IMR-90 (cell line): Measurements from ENCODE around the gene GGCT. TPM values are rescaled to one million over a fixed set of nuclear protein-coding genes. Genes with fewer than 3 reads are reported as not detected.

Experiments
- ATAC-seq: fragments of 200-7000 bp; cut with Tn5 transposase; 2 replicates; pipeline ENCODE4 v1.9.1; 2020; ENCODE audit warnings: low read depth, mild to moderate bottlenecking, moderate library complexity
- BruUV-seq: library from RNA; stranded (reverse); fragments of 400-500 nt; replicated peaks from 2 replicates; lab custom pipeline; 2021; lab: Mats Ljungman, UMichigan
- CTCF ChIA-PET: fragments of 300-600 bp; formaldehyde crosslinking; extraction: SDS; loops from one replicate; lab custom pipeline; 2021; ENCODE audit warnings: antibody characterized with exemption; lab: Yijun Ruan, JAX
- POLR2A ChIA-PET: fragments of 300-600 bp; sonication (Branson Sonifier 250); formaldehyde crosslinking; loops from one replicate; lab custom pipeline; 2022; ENCODE audit warnings: antibody characterized with exemption; ENCODE audit not compliant: unreplicated experiment; lab: Charles Lee
- DNase-seq: peaks from one replicate; pipeline ENCODE4 v3.0.0; 2013
- H2AFZ ChIP-seq: replicated peaks from 2 replicates; pipeline ENCODE3; 2013; ENCODE audit warnings: low read length, mild to moderate bottlenecking; ENCODE audit not compliant: poor library complexity
- H2AK5ac ChIP-seq: 2 replicates; pipeline ENCODE4 v1.6.1; 2013; ENCODE audit warnings: low read depth, low read length, inconsistent platforms
- H2AK9ac ChIP-seq: replicated peaks from 2 replicates; pipeline ENCODE3; 2013; ENCODE audit warnings: mild to moderate bottlenecking, low read depth, low read length, moderate library complexity; ENCODE audit not compliant: poor library complexity
- H2BK120ac ChIP-seq: 2 replicates; pipeline ENCODE4 v1.6.1; 2013; ENCODE audit warnings: low read depth, low read length, inconsistent platforms
- H2BK15ac ChIP-seq: 3 replicates; pipeline ENCODE4 v1.6.1; 2013; ENCODE audit warnings: low read depth, low read length, inconsistent platforms
- H2BK20ac ChIP-seq: 2 replicates; pipeline ENCODE4 v1.6.1; 2013; ENCODE audit warnings: low read depth, mild to moderate bottlenecking, inconsistent platforms, low read length, moderate library complexity
- H2BK5ac ChIP-seq: 2 replicates; pipeline ENCODE4 v1.6.1; 2013; ENCODE audit warnings: mild to moderate bottlenecking, low read depth, low read length, inconsistent platforms; ENCODE audit not compliant: poor library complexity, severe bottlenecking
- H3K14ac ChIP-seq: replicated peaks from 2 replicates; pipeline ENCODE4 v1.6.1; 2013; ENCODE audit warnings: low read depth, low read length, inconsistent platforms
- H3K18ac ChIP-seq: 2 replicates; pipeline ENCODE4 v1.6.1; 2013; ENCODE audit warnings: low read depth, low read length, control low read depth
- H3K23ac ChIP-seq: 2 replicates; pipeline ENCODE4 v1.6.1; 2013; ENCODE audit warnings: low read depth, low read length, inconsistent platforms
- H3K27ac ChIP-seq: 2 replicates; pipeline ENCODE4 v1.5.1; 2013; ENCODE audit warnings: mild to moderate bottlenecking, control low read depth, low read length; ENCODE audit not compliant: insufficient read depth
- H3K27me3 ChIP-seq: 2 replicates; pipeline ENCODE4 v1.6.1; 2013; ENCODE audit warnings: low read length; ENCODE audit not compliant: control insufficient read depth, insufficient read depth
- H3K36me3 ChIP-seq: 2 replicates; pipeline ENCODE4 v1.6.1; 2013; ENCODE audit warnings: low read length, mixed read lengths; ENCODE audit not compliant: control insufficient read depth, insufficient read depth
- H3K4ac ChIP-seq: 2 replicates; pipeline ENCODE4 v1.6.1; 2013; ENCODE audit warnings: low read depth, low read length, inconsistent platforms
- H3K4me1 ChIP-seq: 2 replicates; pipeline ENCODE4 v1.6.1; 2013; ENCODE audit warnings: low read length, mixed read lengths; ENCODE audit not compliant: control insufficient read depth, insufficient read depth
- H3K4me2 ChIP-seq: 2 replicates; pipeline ENCODE4 v1.6.1; 2013; ENCODE audit warnings: low read depth, mild to moderate bottlenecking, control low read depth, low read length, moderate library complexity
- H3K4me3 ChIP-seq: 2 replicates; pipeline ENCODE4 v1.5.1; 2013; ENCODE audit warnings: low read depth, mild to moderate bottlenecking, control low read depth, low read length, moderate library complexity; ENCODE audit not compliant: insufficient read depth
- H3K56ac ChIP-seq: 2 replicates; pipeline ENCODE4 v1.6.1; 2013; ENCODE audit warnings: low read length, inconsistent platforms; ENCODE audit not compliant: insufficient read depth; ENCODE audit errors: extremely low read depth
- H3K79me1 ChIP-seq, 2 experiments: 2 replicates each; pipeline ENCODE4 v1.6.1; 2013; ENCODE audit warnings: low read length in 2 of 2, inconsistent platforms in 1 of 2, low read depth in 1 of 2
- H3K9ac ChIP-seq: 2 replicates; pipeline ENCODE4 v1.6.1; 2013; ENCODE audit warnings: low read depth, low read length, control low read depth
- H3K9me1 ChIP-seq: 2 replicates; pipeline ENCODE4 v1.6.1; 2013; ENCODE audit warnings: low read length, inconsistent platforms; ENCODE audit not compliant: insufficient read depth
- H3K9me3 ChIP-seq: 2 replicates; pipeline ENCODE4 v1.6.1; 2013; ENCODE audit warnings: low read length; ENCODE audit not compliant: control insufficient read depth, insufficient read depth
- H4K20me1 ChIP-seq: 2 replicates; pipeline ENCODE4 v1.6.1; 2013; ENCODE audit warnings: low read length, inconsistent platforms; ENCODE audit not compliant: insufficient read depth
- H4K5ac ChIP-seq: 2 replicates; pipeline ENCODE4 v1.6.1; 2013; ENCODE audit warnings: mild to moderate bottlenecking, low read depth, low read length, control low read depth
- H4K8ac ChIP-seq, 2 experiments: 2 replicates each; pipeline ENCODE4 v1.6.1; 2013; ENCODE audit warnings: low read depth in 2 of 2, low read length in 2 of 2, control low read depth in 1 of 2, inconsistent platforms in 1 of 2
- H4K91ac ChIP-seq: 2 replicates; pipeline ENCODE4 v1.6.1; 2013; ENCODE audit warnings: low read depth, low read length, inconsistent platforms; ENCODE audit not compliant: insufficient read depth
- BHLHE40 ChIP-seq: fragments of 150-350 bp; IDR thresholded peaks from 2 replicates; pipeline ENCODE4 v1.6.1; 2016; ENCODE audit warnings: mild to moderate bottlenecking, low read depth, low read length
- CEBPB ChIP-seq: IDR thresholded peaks from 2 replicates; pipeline ENCODE4 v1.6.1; 2012; ENCODE audit warnings: low read depth, low read length, improper control_type of control experiment
- CHD1 ChIP-seq: IDR thresholded peaks from 2 replicates; pipeline ENCODE4 v1.6.1; 2012; ENCODE audit warnings: low read depth, low read length, improper control_type of control experiment
- FOS ChIP-seq: fragments of 150-350 bp; IDR thresholded peaks from 2 replicates; pipeline ENCODE4 v1.6.1; 2016; ENCODE audit warnings: low read depth, low read length
- MAFK ChIP-seq: IDR thresholded peaks from 2 replicates; pipeline ENCODE4 v1.6.1; 2012; ENCODE audit warnings: low read depth, low read length, improper control_type of control experiment
- MAZ ChIP-seq: IDR thresholded peaks from 2 replicates; pipeline ENCODE4 v1.6.1; 2012; ENCODE audit warnings: low read depth, mild to moderate bottlenecking, low read length, improper control_type of control experiment, moderate library complexity, borderline replicate concordance
- MXI1 ChIP-seq: IDR thresholded peaks from 2 replicates; pipeline ENCODE4 v1.6.1; 2012; ENCODE audit warnings: low read depth, mild to moderate bottlenecking, low read length, moderate library complexity, borderline replicate concordance
- NFE2L2 ChIP-seq: fragments of 150-350 bp; IDR thresholded peaks from 2 replicates; pipeline ENCODE4 v1.6.1; 2016; ENCODE audit warnings: low read depth, mild to moderate bottlenecking, low read length
- POLR2A ChIP-seq: IDR thresholded peaks from 2 replicates; pipeline ENCODE4 v1.6.1; 2012; ENCODE audit warnings: mild to moderate bottlenecking, low read depth, low read length
- RAD21 ChIP-seq: IDR thresholded peaks from 2 replicates; pipeline ENCODE4 v1.6.1; 2012; ENCODE audit warnings: low read length, improper control_type of control experiment
- RCOR1 ChIP-seq: IDR thresholded peaks from 2 replicates; pipeline ENCODE4 v1.6.1; 2012; ENCODE audit warnings: mild to moderate bottlenecking, low read length, improper control_type of control experiment; ENCODE audit not compliant: insufficient replicate concordance
- RFX5 ChIP-seq: IDR thresholded peaks from 2 replicates; pipeline ENCODE4 v1.8.0; 2012; ENCODE audit warnings: low read depth, mild to moderate bottlenecking, low read length, moderate library complexity
- SMC3 ChIP-seq: fragments of 150-350 bp; IDR thresholded peaks from 2 replicates; pipeline ENCODE4 v1.6.1; 2016; ENCODE audit warnings: low read depth, mild to moderate bottlenecking, antibody characterized with exemption, low read length, moderate library complexity
- dilution Hi-C: fragments of 300-500 bp; cut with HindIII; formaldehyde crosslinking; loops from one replicate; pipeline ENCODE4 v1.14.3; 2018; ENCODE audit warnings: low sequenced_read_pairs; ENCODE audit not compliant: unreplicated experiment
- in situ Hi-C: fragments of 300-500 bp; cut with MboI; formaldehyde crosslinking; loops from 3 replicates; pipeline ENCODE4 v1.14.3; 2019; ENCODE audit warnings: low sequenced_read_pairs, inconsistent platforms, mixed read lengths
- intact Hi-C: fragments of 100-400 bp; cut with micrococcal nuclease; formaldehyde crosslinking; loops from 2 replicates; pipeline ENCODE4 v1.10.0; 2022
- polyA plus RNA-seq, 3 experiments: library from polyadenylated mRNA; depleted of rRNA; stranded (reverse); fragments of >200 nt; gene quantifications; 2 replicates each; pipeline ENCODE4 v1.2.3, GENCODE V29; 2012; ENCODE audit warnings: low replicate concordance in 1 of 3
- total RNA-seq: library from RNA; depleted of rRNA; stranded (reverse); fragments of >200 nt; gene quantifications from 2 replicates; pipeline ENCODE4 v1.2.3, GENCODE V29; 2012
- TF ChIP-seq, protein P1 (sequence below): fragments of 150-350 bp; IDR thresholded peaks from 2 replicates; pipeline ENCODE4 v1.6.1; 2017; ENCODE audit warnings: mild to moderate bottlenecking, antibody characterized with exemption, low read length, low read depth
- TF ChIP-seq, protein P2 (sequence below): conservative IDR thresholded peaks from 2 replicates; pipeline ENCODE4 v1.5.1; 2012; ENCODE audit warnings: mild to moderate bottlenecking, low read depth, low read length, improper control_type of control experiment
- TF ChIP-seq, protein P3 (sequence below): fragments of 150-350 bp; IDR thresholded peaks from 2 replicates; pipeline ENCODE4 v1.6.1; 2016; ENCODE audit warnings: low read depth, mild to moderate bottlenecking, low read length, moderate library complexity, borderline replicate concordance

The GGCT gene
- total and polyA plus RNA-seq, 2 of the 4 experiments (the other 2 are of a cell fraction) = 12.0 to 18.6 TPM

DNA sequence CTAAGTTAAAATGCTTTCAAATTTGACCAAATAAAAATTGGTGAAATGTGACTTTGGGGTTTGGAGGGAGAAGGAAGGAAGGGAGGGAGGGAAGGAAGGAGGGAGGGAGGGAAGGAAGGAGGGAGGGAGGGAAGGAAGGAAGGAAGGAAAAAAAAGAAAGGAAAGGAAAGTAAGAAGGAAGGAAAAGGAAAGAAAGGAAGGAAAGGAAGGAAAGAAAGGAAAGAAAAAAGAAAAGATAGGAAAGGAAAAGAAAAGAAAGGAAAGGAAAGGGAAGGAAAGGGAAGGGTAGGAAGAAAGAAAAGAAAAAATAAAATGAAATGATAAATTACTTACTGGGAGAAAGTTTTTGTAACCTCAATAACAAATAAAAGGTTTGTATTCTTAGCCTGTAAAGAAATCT lies 24.1 kb upstream of the GGCT start:
- Histone ChIP-seq H2BK20ac (no peak overlapping the region), H2AK9ac (no peak overlapping the region), H4K91ac (no peak overlapping the region), H3K56ac (no peak overlapping the region), H3K4me3 (no peak overlapping the region), H4K8ac (no peak overlapping the region), H4K20me1 (no peaks in the 10 kb centered on the region), H3K9me1 (peaks cover 3% of the 10 kb centered on the region; the same call in 1 of the 2 replicates), H2BK120ac (no peak overlapping the region), H3K27me3 (no peaks in the 10 kb centered on the region), H3K4me2 (no peak overlapping the region), H3K4ac (no peak overlapping the region), H3K27ac (no peak overlapping the region), H2AK5ac (no peak overlapping the region), H3K9ac (no peak overlapping the region), H3K9me3 (no peaks in the 10 kb centered on the region), H4K5ac (no peak overlapping the region), H3K36me3 (no peaks in the 10 kb centered on the region), H2BK15ac (no peak overlapping the region), H2BK5ac (no peak overlapping the region), H3K23ac (no peak overlapping the region), H2AFZ (no peak overlapping the region), H3K79me1 (no peaks in the 10 kb centered on the region), H3K4me1 (no peaks in the 10 kb centered on the region), H3K14ac (no peak overlapping the region), H3K18ac (no peak overlapping the region)
- intact Hi-C loops = no loop called here
- no TSS peak for BruUV-seq
- ChIA-PET CTCF (no interaction called here), POLR2A (no interaction called here)
- TF ChIP-seq FOS (no peak), CHD1 (no peak), MAFK (no peak), NFE2L2 (no peak), MAZ (no peak), SMC3 (no peak), RFX5 (no peak), MXI1 (no peak), RCOR1 (no peak), POLR2A (no peak), CEBPB (no peak), BHLHE40 (no peak), RAD21 (no peak)
- TF ChIP-seq, protein P1, sequence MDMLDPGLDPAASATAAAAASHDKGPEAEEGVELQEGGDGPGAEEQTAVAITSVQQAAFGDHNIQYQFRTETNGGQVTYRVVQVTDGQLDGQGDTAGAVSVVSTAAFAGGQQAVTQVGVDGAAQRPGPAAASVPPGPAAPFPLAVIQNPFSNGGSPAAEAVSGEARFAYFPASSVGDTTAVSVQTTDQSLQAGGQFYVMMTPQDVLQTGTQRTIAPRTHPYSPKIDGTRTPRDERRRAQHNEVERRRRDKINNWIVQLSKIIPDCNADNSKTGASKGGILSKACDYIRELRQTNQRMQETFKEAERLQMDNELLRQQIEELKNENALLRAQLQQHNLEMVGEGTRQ = no peak
- TF ChIP-seq, protein P2, sequence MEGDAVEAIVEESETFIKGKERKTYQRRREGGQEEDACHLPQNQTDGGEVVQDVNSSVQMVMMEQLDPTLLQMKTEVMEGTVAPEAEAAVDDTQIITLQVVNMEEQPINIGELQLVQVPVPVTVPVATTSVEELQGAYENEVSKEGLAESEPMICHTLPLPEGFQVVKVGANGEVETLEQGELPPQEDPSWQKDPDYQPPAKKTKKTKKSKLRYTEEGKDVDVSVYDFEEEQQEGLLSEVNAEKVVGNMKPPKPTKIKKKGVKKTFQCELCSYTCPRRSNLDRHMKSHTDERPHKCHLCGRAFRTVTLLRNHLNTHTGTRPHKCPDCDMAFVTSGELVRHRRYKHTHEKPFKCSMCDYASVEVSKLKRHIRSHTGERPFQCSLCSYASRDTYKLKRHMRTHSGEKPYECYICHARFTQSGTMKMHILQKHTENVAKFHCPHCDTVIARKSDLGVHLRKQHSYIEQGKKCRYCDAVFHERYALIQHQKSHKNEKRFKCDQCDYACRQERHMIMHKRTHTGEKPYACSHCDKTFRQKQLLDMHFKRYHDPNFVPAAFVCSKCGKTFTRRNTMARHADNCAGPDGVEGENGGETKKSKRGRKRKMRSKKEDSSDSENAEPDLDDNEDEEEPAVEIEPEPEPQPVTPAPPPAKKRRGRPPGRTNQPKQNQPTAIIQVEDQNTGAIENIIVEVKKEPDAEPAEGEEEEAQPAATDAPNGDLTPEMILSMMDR = no peak
- TF ChIP-seq, protein P3, sequence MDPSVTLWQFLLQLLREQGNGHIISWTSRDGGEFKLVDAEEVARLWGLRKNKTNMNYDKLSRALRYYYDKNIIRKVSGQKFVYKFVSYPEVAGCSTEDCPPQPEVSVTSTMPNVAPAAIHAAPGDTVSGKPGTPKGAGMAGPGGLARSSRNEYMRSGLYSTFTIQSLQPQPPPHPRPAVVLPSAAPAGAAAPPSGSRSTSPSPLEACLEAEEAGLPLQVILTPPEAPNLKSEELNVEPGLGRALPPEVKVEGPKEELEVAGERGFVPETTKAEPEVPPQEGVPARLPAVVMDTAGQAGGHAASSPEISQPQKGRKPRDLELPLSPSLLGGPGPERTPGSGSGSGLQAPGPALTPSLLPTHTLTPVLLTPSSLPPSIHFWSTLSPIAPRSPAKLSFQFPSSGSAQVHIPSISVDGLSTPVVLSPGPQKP = no peak
- DNase-seq (no peak), ATAC-seq (no peak)
- in situ Hi-C loops = no loop called here
- dilution Hi-C loops = no loop called here
